ENCODE data around the gene LRRFIP2. TPM values are rescaled to one million over a fixed set of nuclear protein-coding genes. Genes with fewer than 3 reads are reported as not detected.

LRRFIP2 gene
- total and polyA plus RNA-seq, 2 of the 8 experiments (the other 6 are each of a cell fraction or from before 2014, with no cell fraction given), result 8.8 to 25.6 TPM

- TF ChIP-seq CHD2 (IDR thresholded peaks at IDR 0.05; ENCODE audit: low read length) (no peak), BRCA1 (IDR thresholded peaks at IDR 0.05; ENCODE audit: low read depth, low read length) (no peak), FOSL1 (IDR thresholded peaks at IDR 0.05; ENCODE audit: insufficient read depth, low read depth, low read length) (no peak), SUZ12 (IDR thresholded peaks at IDR 0.05; ENCODE audit: low read length) (no peak), CREB1 (IDR thresholded peaks at IDR 0.05) (no peak)
These were observed 148.6 kb downstream of the LRRFIP2 start (continued) for GRCh38 chr3:37025561-37026335.
